Activated naive CD8-positive, alpha-beta T cell treated with anti-CD3 and anti-CD28 coated beads for 36 hours (primary cell): ENCODE results near the gene THAP12. TPM values are rescaled to one million over a fixed set of nuclear protein-coding genes. Genes with fewer than 3 reads are reported as not detected.
A peak's percentile ranks its signal among the peaks of the same experiment; 100 is the strongest.
"Not testable (repeated sequence)": the region's sequence is repeated elsewhere in the genome, so short reads cannot be mapped to it uniquely, and the experiment has no call there.

Source experiments
- DNase-seq: peaks from one replicate; pipeline ENCODE4 v3.0.0; 2021
- H3K27ac Mint-ChIP-seq: one replicate; pipeline ENCODE4 v1.8.0; 2022; ENCODE audit warnings: mild to moderate bottlenecking, moderate library complexity, mixed read lengths
- H3K27me3 Mint-ChIP-seq: one replicate; pipeline ENCODE4 v1.8.0; 2022; ENCODE audit warnings: mild to moderate bottlenecking, mixed read lengths
- H3K36me3 Mint-ChIP-seq: one replicate; pipeline ENCODE4 v1.8.0; 2021; ENCODE audit warnings: mild to moderate bottlenecking, mixed read lengths
- H3K4me1 Mint-ChIP-seq: one replicate; pipeline ENCODE4 v1.8.0; 2021; ENCODE audit warnings: mixed read lengths
- H3K4me3 Mint-ChIP-seq: one replicate; pipeline ENCODE4 v1.8.0; 2022; ENCODE audit warnings: mild to moderate bottlenecking, moderate library complexity, mixed read lengths
- H3K9me3 Mint-ChIP-seq: one replicate; pipeline ENCODE4 v1.8.0; 2022; ENCODE audit warnings: mixed read lengths
- total RNA-seq, 2 experiments: library from RNA; stranded (reverse); gene quantifications; one replicate each; pipeline ENCODE4 v1.2.3, GENCODE V29; 2021

Gene THAP12
- total RNA-seq, 2 experiments from 2014 or later = 68.3 to 74.7 TPM

DNA sequence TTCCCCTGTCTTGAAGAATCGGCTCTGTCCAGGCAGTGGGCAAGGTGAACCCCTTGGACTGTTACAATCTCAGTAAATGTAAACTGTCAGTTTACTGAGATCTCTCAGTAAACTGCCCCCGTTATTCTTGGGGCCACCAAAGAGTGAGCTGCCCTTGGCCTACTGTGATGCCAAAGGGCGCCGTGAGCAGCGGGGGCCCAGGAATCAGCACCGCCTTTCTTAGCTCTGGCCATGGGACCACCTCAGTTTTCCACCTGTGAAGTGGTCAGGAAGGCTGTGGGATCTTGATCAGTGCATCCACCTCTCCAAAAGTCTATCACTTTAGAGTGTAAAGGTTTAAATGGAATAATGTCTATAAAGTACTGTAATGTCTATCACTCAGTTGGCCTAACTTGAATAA lies 57.1 kb downstream of the THAP12 start:
- peaks cover 52% of the 10 kb centered on the region for H3K27me3 Mint-ChIP-seq

GRCh38 chr11:76323375-76323774 lies 57.6 kb downstream of the THAP12 start:
- not testable (repeated sequence) for H3K27ac Mint-ChIP-seq, DNase-seq, H3K36me3 Mint-ChIP-seq, H3K4me1 Mint-ChIP-seq, H3K9me3 Mint-ChIP-seq, H3K4me3 Mint-ChIP-seq
- H3K27me3 Mint-ChIP-seq = peaks cover 52% of the 10 kb centered on the region

More for the DNA sequence above, 57.1 kb downstream of the THAP12 start:
- no peak for DNase-seq
- Mint-ChIP-seq H3K36me3 (no peaks in the 10 kb centered on the region), H3K9me3 (no peaks in the 10 kb centered on the region), H3K4me1 (peaks cover 3% of the 10 kb centered on the region), H3K4me3 (no peak overlapping the region), H3K27ac (no peak overlapping the region)

DNA sequence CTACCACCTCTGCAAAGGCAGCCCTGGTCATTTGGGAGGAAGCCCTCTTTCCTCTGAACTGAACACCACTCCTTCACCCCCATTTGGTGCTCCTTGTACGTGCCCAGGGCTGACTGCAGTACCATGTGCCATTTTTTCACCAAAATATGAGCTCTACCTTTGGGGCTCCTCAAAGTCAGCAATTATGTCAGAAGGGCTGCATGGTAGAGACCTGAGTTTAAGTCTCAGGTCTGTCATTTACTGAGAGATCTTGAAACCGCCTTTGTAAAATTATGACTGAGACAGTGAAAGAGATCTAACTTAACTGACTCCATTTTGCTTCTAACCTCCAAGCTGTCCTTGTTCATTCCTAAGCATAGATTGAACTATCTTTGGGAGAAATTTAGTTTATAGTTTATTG lies 58.0 kb downstream of the THAP12 start:
- peaks cover 3% of the 10 kb centered on the region for H3K4me1 Mint-ChIP-seq
- no peaks in the 10 kb centered on the region for H3K36me3 Mint-ChIP-seq
- no peaks in the 10 kb centered on the region for H3K9me3 Mint-ChIP-seq
- no peak overlapping the region for H3K27ac Mint-ChIP-seq
- H3K27me3 Mint-ChIP-seq = peaks cover 52% of the 10 kb centered on the region
- DNase-seq = no peak
- no peak overlapping the region for H3K4me3 Mint-ChIP-seq

GRCh38 chr11:76322540-76322939 lies 58.4 kb downstream of the THAP12 start:
- Mint-ChIP-seq H3K27me3 (peaks cover 52% of the 10 kb centered on the region), H3K9me3 (no peaks in the 10 kb centered on the region), H3K4me3 (no peak overlapping the region), H3K27ac (no peak overlapping the region), H3K36me3 (no peaks in the 10 kb centered on the region), H3K4me1 (peaks cover 3% of the 10 kb centered on the region)
- DNase-seq = no peak

DNA sequence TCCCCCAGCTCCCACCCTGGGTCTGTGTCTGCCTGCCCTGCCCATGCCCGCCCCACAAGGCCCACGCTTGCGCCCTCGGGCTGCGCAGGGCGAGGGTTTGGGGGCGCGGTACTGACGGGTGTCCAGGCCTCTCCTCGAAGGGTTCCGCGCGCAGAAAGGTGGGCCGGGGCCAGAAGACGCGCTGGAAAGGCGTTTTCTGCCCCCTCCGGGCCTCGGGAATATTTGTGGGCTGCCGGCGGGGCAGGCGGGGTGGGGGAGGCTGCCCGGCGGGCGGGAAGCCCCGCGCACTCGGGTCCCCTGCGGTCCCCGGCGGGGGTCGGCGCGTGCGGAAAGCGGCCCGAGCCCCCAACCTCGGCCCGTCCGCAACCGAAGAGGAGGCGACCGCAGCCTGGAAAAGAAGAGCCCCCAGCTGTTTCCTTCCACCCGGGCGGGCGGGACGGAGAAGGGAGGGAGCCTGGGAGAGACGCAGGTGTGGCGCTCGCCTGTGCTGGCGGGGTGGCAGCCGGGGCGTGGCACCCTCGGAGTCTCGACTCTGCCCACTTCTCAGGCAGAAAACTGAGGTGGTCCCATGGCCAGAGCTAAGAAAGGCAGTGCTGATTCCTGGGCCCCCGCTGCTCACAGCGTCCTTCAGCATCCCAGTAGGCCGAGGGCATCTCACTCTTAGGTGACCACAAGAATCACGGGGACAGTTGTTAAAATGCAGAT lies 59.0 kb downstream of the THAP12 start:
- H3K4me3 Mint-ChIP-seq = no peak overlapping the region

GRCh38 chr11:76321340-76321739 lies 59.6 kb downstream of the THAP12 start:
- Mint-ChIP-seq H3K4me1 (peaks cover 3% of the 10 kb centered on the region), H3K36me3 (no peaks in the 10 kb centered on the region), H3K4me3 (no peak overlapping the region), H3K27ac (no peak overlapping the region), H3K9me3 (no peaks in the 10 kb centered on the region), H3K27me3 (peaks cover 52% of the 10 kb centered on the region)
- no peak for DNase-seq

More for the DNA sequence above, 59.0 kb downstream of the THAP12 start:
- H3K27me3 Mint-ChIP-seq = peaks cover 52% of the 10 kb centered on the region
- no peaks in the 10 kb centered on the region for H3K36me3 Mint-ChIP-seq
- H3K4me1 Mint-ChIP-seq = peaks cover 3% of the 10 kb centered on the region
- no peak overlapping the region for H3K27ac Mint-ChIP-seq
- DNase-seq = no peak
- H3K9me3 Mint-ChIP-seq = no peaks in the 10 kb centered on the region

- Mint-ChIP-seq H3K27ac (no peak overlapping the region), H3K4me3 (no peak overlapping the region), H3K9me3 (no peaks in the 10 kb centered on the region), H3K36me3 (no peaks in the 10 kb centered on the region), H3K27me3 (peaks cover 50% of the 10 kb centered on the region), H3K4me1 (peaks cover 3% of the 10 kb centered on the region)
- no peak for DNase-seq
Measured at GRCh38 chr11:76320929-76321328, 60.0 kb downstream of the THAP12 start.

- H3K27ac Mint-ChIP-seq, H3K36me3 Mint-ChIP-seq, H3K4me1 Mint-ChIP-seq, DNase-seq, H3K9me3 Mint-ChIP-seq, H3K4me3 Mint-ChIP-seq: not testable (repeated sequence)
- H3K27me3 Mint-ChIP-seq = peaks cover 47% of the 10 kb centered on the region
Measured at GRCh38 chr11:76319798-76320197, 61.1 kb downstream of the THAP12 start.

DNA sequence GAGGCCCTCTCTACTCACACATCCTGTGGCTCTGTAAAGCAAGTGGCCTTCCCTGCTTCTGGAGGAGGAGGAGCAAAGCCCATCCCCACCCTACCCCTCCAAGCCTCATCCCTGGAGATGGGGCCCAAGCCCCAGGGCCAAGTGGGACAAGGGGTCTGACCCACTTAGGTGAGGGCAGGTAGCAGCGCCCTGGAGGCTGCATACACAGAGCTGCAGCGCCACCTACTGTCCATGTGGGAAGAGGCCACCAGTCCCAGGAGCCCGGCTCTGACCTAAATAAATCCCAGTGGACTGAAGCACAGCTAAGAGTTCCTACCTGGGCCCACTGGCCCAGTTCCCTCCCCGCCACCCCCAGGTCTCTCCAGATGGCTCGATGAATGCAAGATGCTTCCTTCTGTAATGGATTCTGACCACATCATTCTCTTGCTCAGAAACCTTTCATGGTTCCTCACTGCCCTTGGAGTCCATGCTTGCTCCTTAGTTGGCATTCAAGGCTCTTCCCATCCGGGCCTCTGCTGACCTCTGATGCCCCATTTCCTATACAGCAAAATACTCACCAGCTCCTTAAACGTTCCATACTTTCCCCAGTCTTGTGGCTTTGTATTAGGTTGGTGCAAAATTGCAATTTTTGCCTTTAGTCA lies 62.1 kb downstream of the THAP12 start:
- peak; percentile 78 for DNase-seq
- no peak overlapping the region for H3K4me3 Mint-ChIP-seq
- peaks cover 3% of the 10 kb centered on the region for H3K4me1 Mint-ChIP-seq
- H3K27me3 Mint-ChIP-seq = peaks cover 38% of the 10 kb centered on the region
- H3K9me3 Mint-ChIP-seq = no peaks in the 10 kb centered on the region
- H3K36me3 Mint-ChIP-seq = no peaks in the 10 kb centered on the region
- H3K27ac Mint-ChIP-seq = no peak overlapping the region

- H3K9me3 Mint-ChIP-seq = no peaks in the 10 kb centered on the region
- peaks cover 23% of the 10 kb centered on the region for H3K27me3 Mint-ChIP-seq
Measured at GRCh38 chr11:76317296-76317695, 63.6 kb downstream of the THAP12 start.

DNA sequence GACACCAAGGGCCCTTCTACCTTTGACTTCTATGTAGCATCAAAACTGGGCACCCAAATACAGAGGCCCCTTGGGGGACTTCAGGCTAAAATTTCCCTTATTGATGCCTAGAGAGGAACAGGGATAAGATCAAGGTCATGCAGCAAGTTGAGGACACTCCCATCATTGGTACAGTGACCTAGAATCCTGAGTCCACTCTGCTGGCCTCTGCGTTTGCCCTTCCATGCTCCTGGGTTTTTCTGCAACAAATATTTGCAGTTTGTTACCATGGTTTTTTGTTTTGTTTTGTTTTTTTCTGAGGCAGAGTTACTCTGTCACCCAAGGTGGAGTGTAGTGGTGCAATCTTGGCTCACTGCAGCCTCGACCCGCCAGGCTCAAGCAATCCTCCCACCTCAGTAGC lies 64.2 kb downstream of the THAP12 start:
- Mint-ChIP-seq H3K9me3 (no peaks in the 10 kb centered on the region), H3K4me1 (no peaks in the 10 kb centered on the region), H3K27me3 (peaks cover 20% of the 10 kb centered on the region), H3K4me3 (no peak overlapping the region), H3K27ac (no peak overlapping the region), H3K36me3 (no peaks in the 10 kb centered on the region)
- DNase-seq = no peak

More at GRCh38 chr11:76317296-76317695, 63.6 kb downstream of the THAP12 start:
- no peak for DNase-seq
- Mint-ChIP-seq H3K27ac (no peak overlapping the region), H3K36me3 (no peaks in the 10 kb centered on the region), H3K4me3 (no peak overlapping the region), H3K4me1 (no peaks in the 10 kb centered on the region)

GRCh38 chr11:76315182-76315853 lies 65.6 kb downstream of the THAP12 start:
- DNase-seq = no peak
- Mint-ChIP-seq H3K27ac (no peak overlapping the region), H3K27me3 (peaks cover 6% of the 10 kb centered on the region), H3K9me3 (no peaks in the 10 kb centered on the region), H3K4me1 (no peaks in the 10 kb centered on the region), H3K4me3 (no peak overlapping the region), H3K36me3 (no peaks in the 10 kb centered on the region)

- Mint-ChIP-seq H3K9me3 (no peaks in the 10 kb centered on the region), H3K36me3 (no peaks in the 10 kb centered on the region), H3K4me1 (no peaks in the 10 kb centered on the region), H3K27ac (no peak overlapping the region), H3K27me3 (no peaks in the 10 kb centered on the region), H3K4me3 (no peak overlapping the region)
- DNase-seq = no peak
Measured at GRCh38 chr11:76314741-76315090, 66.2 kb downstream of the THAP12 start.

GRCh38 chr11:76313913-76314740 lies 66.8 kb downstream of the THAP12 start:
- H3K4me3 Mint-ChIP-seq = no peak overlapping the region
- no peaks in the 10 kb centered on the region for H3K4me1 Mint-ChIP-seq
- no peaks in the 10 kb centered on the region for H3K36me3 Mint-ChIP-seq
- no peak overlapping the region for H3K27ac Mint-ChIP-seq
- DNase-seq = no peak
- no peaks in the 10 kb centered on the region for H3K9me3 Mint-ChIP-seq
- H3K27me3 Mint-ChIP-seq = no peaks in the 10 kb centered on the region

DNA sequence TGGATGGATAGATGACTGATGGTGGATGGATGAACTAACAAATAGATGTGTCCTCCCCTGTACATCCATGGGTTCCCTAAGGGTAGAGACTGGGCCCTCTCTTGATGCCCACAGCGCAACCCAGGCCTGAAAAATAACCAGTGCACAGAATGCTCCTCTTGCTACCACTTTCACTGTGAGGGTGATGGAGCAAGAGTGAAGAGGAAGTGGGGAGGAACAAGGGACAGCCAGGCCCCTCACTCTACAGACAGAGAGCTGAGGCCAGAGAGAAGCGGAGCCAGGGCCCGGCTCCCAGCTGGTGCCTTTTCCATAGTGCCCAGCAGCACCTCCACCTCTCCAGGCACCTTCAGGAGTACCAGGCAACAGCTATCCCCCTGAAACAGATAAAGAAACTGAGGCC lies 67.7 kb downstream of the THAP12 start:
- Mint-ChIP-seq H3K4me1 (no peaks in the 10 kb centered on the region), H3K4me3 (no peak overlapping the region), H3K36me3 (no peaks in the 10 kb centered on the region), H3K9me3 (no peaks in the 10 kb centered on the region), H3K27ac (no peak overlapping the region), H3K27me3 (no peaks in the 10 kb centered on the region)
- DNase-seq = no peak
